Body of pancreas (tissue), 4 donors: ENCODE data around the gene FGD5.

ENCODE experiments used
- CTCF ChIP-seq, 7 experiments: fragments of 450-650 bp in 4 of 7; fragments of 200-600 bp in 3 of 7; sonication (generic) in 3 of 7; IDR thresholded peaks; one replicate each; pipeline ENCODE4 v1.5.1; 2016 to 2019; ENCODE audit warnings: antibody characterized with exemption in 7 of 7
- POLR2A ChIP-seq, 3 donors: fragments of 450-650 bp; IDR thresholded peaks; one replicate each; pipeline ENCODE4 v1.6.1; 2016; ENCODE audit warnings: antibody characterized with exemption in 3 of 3, mild to moderate bottlenecking in 2 of 3

GRCh38 chr3:14801031-14801430 lies 17.7 kb upstream of the FGD5 start:
- TF ChIP-seq CTCF (IDR thresholded peaks at IDR 0.05), result no peak
- TF ChIP-seq POLR2A (IDR thresholded peaks at IDR 0.05), result no peak
